Measurements from ENCODE around the gene DLGAP1.
A peak's percentile ranks its signal among the peaks of the same experiment; 100 is the strongest.

DLGAP1 gene

DNA sequence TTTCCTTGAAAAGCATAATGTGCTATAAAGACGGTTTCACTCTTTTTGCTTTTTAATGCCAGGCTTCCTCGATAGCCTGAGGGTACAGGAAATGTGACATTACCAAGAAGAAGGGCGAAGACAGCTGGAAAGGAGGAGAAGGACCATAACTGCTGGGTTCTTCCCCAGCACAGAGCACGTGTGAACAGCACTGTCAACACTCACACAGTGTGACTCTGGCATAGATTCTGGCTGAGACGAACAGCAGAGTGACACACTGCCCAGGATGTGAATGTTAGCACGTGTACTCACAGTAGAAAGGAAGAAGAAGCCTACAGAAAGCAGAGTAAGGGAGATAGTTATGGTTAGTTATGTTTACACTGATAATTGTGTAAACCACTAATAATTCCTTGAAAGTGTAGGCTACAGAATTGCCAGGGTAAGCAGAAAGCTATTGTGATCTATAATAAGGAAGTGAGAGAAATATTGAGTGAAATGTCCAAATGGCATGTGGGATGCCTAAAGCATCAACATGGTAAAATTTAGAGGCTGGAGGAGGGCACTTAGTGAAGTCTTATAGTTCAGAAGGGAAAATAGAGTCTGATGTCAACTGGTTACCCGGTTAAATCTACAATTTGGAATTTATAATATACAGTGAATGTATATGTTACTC, 198.2 kb downstream of the DLGAP1 start:
- H3K27me3 ChIP-seq (replicated peaks; ENCODE audit: control insufficient read depth, insufficient read depth, low read length), result no peaks in the 10 kb centered on the region
- H3K36me3 ChIP-seq (ENCODE audit: control insufficient read depth, insufficient read depth, low read length), result no peaks in the 10 kb centered on the region
- no peak overlapping the region for H3K4me3 ChIP-seq (replicated peaks; ENCODE audit: low read depth, low read length)
- no peak for TF ChIP-seq CTCF (IDR thresholded peaks at IDR 0.05; ENCODE audit: insufficient read depth, low read length, poor library complexity, severe bottlenecking)
- DNase-seq (ENCODE audit: extremely low read depth, insufficient read length), result no peak

DNA sequence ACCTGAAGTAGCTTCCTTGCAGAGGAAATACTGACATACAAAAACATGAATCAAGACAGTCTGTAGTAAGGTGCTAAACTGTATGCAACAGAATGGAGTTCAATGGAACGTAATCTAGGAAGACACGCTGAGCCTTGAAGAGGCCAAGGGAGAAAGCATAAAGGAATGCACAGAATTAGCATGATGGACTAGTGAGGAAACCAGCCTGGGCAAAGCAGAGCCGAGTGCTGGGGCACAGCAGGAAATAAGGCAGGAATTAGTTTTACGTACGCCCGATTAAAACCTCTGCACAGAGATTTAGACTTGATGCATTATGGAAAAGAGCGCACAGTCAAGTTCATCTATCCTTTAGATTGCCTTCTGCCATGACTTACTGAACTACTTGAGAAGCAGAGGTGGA, 200.3 kb downstream of the DLGAP1 start:
- H3K36me3 ChIP-seq (ENCODE audit: control insufficient read depth, insufficient read depth, low read length), result no peaks in the 10 kb centered on the region
- no peak for TF ChIP-seq CTCF (IDR thresholded peaks at IDR 0.05; ENCODE audit: insufficient read depth, low read length, poor library complexity, severe bottlenecking)
- H3K27me3 ChIP-seq (replicated peaks; ENCODE audit: control insufficient read depth, insufficient read depth, low read length), result no peaks in the 10 kb centered on the region
- H3K4me3 ChIP-seq (replicated peaks; ENCODE audit: low read depth, low read length), result no peak overlapping the region
- DNase-seq (ENCODE audit: extremely low read depth, insufficient read length), result no peak

GRCh38 chr18:4252829-4253228, 202.3 kb downstream of the DLGAP1 start:
- no peaks in the 10 kb centered on the region for H3K27me3 ChIP-seq (replicated peaks; ENCODE audit: control insufficient read depth, insufficient read depth, low read length)
- no peaks in the 10 kb centered on the region for H3K36me3 ChIP-seq (ENCODE audit: control insufficient read depth, insufficient read depth, low read length)
- no peak overlapping the region for H3K4me3 ChIP-seq (replicated peaks; ENCODE audit: low read depth, low read length)
- no peak for TF ChIP-seq CTCF (IDR thresholded peaks at IDR 0.05; ENCODE audit: insufficient read depth, low read length, poor library complexity, severe bottlenecking)
- DNase-seq (ENCODE audit: extremely low read depth, insufficient read length), result no peak

DNA sequence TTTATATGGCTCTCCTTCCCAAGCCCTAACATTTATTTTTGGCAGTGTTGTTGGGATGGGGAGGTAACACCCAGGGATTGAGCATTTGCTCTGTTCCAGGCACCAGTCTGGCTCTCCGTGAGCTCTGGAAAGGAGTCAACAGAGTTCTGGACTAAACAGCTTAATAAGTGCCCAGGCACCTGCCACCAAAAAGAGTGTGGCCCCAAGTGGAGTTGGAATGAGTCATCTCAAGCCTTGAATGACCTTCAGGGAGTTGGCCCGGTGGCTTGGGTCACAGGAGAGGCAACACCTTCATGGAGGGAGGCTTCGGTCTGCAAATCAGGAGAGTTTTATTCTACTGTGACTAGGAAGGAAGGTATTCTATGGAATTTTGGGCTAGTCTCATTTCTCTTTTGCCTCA, 203.2 kb downstream of the DLGAP1 start:
- no peaks in the 10 kb centered on the region for H3K27me3 ChIP-seq (replicated peaks; ENCODE audit: control insufficient read depth, insufficient read depth, low read length)
- TF ChIP-seq CTCF (IDR thresholded peaks at IDR 0.05; ENCODE audit: insufficient read depth, low read length, poor library complexity, severe bottlenecking), result no peak

GRCh38 chr18:4251206-4251605, 203.9 kb downstream of the DLGAP1 start:
- TF ChIP-seq CTCF (IDR thresholded peaks at IDR 0.05; ENCODE audit: insufficient read depth, low read length, poor library complexity, severe bottlenecking), result no peak
- no peak overlapping the region for H3K4me3 ChIP-seq (replicated peaks; ENCODE audit: low read depth, low read length)
- DNase-seq (ENCODE audit: extremely low read depth, insufficient read length), result no peak

More for the DNA sequence above, 203.2 kb downstream of the DLGAP1 start:
- Histone ChIP-seq H3K4me3 (replicated peaks; ENCODE audit: low read depth, low read length) (peak overlapping the region; percentile 7; the same call in 1 of the 2 replicates), H3K36me3 (ENCODE audit: control insufficient read depth, insufficient read depth, low read length) (no peaks in the 10 kb centered on the region)
- DNase-seq (ENCODE audit: extremely low read depth, insufficient read length), result no peak

DNA sequence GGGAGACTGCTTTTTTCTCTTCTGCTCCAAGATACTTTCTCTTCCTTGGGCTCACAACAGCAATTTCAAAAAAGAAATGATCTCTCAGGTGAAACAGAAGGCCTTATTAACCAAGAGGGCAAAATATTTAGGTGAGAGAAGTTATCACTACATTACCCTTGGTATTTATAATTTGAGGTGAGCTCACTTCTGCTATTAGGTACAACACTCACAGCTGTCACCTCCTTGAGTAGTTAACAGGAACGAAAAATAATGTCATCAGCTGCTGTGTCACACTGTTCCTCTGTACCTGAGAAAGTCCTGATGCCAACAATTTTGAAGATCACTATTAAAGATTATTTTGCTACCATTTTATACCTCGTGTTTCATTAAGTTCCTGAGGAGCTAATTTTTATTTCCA, 205.0 kb downstream of the DLGAP1 start:
- DNase-seq (ENCODE audit: extremely low read depth, insufficient read length), result peak; percentile 44
- no peaks in the 10 kb centered on the region for H3K36me3 ChIP-seq (ENCODE audit: control insufficient read depth, insufficient read depth, low read length)
- no peak overlapping the region for H3K4me3 ChIP-seq (replicated peaks; ENCODE audit: low read depth, low read length)
- H3K27me3 ChIP-seq (replicated peaks; ENCODE audit: control insufficient read depth, insufficient read depth, low read length), result no peaks in the 10 kb centered on the region
- TF ChIP-seq CTCF (IDR thresholded peaks at IDR 0.05; ENCODE audit: insufficient read depth, low read length, poor library complexity, severe bottlenecking), result no peak

More at GRCh38 chr18:4251206-4251605, 203.9 kb downstream of the DLGAP1 start:
- Histone ChIP-seq H3K27me3 (replicated peaks; ENCODE audit: control insufficient read depth, insufficient read depth, low read length) (no peaks in the 10 kb centered on the region), H3K36me3 (ENCODE audit: control insufficient read depth, insufficient read depth, low read length) (no peaks in the 10 kb centered on the region)

All from GM06990 (cell line).